SKM-1 (cell line): ENCODE measurements around the gene MAVS.
A peak's percentile ranks its signal among the peaks of the same experiment; 100 is the strongest.

ENCODE experiments used
- DNase-seq: peaks from one replicate; lab custom pipeline; 2025; ENCODE audit not compliant: unreplicated experiment; lab: John Stamatoyannopoulos, UW

MAVS gene

DNA sequence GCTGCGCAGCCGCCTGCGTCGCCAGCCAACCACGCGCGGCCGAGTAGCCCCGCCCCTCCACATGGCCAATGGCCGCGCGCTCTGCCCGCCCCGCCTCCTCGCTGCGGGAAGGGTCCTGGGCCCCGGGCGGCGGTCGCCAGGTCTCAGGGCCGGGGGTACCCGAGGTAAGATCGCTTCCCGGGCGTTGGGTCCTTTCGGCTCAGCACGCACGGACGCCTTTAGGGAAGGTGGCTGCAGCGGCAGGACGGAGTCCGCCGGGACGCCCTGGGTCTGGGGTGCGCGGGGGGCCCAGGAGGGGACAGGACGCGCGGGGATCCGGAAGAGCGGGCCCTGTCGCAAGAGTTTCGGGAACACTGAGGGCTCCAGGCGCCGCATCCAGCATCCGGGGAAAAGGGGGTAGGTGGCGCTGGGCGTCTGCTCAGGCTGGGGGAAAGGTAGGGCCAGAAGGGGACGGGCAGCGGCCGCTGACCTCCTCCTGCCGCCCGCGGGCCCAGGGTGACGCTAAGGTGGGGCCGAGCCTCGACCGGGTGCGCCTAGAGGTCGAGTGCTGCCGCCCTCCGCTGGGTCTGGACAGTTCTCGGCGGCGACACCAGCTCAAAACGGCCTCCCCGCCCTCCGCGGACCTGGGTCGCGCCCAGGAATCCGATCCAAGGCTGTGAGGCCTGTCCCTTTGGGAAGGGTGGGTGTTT, at the start of gene MAVS:
Gene MAVS, plus strand, starts transcription at position 95 of the 689 bp plus-strand sequence. CDS start 7,791 bp downstream, outside the sequence.
- DNase-seq, result peak; percentile 26

DNA sequence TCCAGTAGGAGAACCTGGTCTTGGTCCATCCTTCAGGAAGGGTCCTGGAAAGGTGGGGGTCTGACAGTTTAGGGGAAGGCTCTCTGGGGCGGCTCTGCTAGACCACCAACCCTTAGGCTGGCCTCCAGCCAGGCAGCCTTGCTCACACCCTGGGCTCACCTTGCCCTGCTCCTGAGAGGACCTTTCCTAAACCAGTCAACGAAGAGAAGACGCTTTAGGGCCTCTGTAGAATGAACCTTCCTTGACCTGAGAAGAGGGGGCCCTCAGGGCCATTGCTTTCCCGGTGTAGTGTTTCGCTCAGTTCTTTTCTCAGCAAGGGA, 49.4 kb upstream of the MAVS start:
- DNase-seq, result no peak

DNA sequence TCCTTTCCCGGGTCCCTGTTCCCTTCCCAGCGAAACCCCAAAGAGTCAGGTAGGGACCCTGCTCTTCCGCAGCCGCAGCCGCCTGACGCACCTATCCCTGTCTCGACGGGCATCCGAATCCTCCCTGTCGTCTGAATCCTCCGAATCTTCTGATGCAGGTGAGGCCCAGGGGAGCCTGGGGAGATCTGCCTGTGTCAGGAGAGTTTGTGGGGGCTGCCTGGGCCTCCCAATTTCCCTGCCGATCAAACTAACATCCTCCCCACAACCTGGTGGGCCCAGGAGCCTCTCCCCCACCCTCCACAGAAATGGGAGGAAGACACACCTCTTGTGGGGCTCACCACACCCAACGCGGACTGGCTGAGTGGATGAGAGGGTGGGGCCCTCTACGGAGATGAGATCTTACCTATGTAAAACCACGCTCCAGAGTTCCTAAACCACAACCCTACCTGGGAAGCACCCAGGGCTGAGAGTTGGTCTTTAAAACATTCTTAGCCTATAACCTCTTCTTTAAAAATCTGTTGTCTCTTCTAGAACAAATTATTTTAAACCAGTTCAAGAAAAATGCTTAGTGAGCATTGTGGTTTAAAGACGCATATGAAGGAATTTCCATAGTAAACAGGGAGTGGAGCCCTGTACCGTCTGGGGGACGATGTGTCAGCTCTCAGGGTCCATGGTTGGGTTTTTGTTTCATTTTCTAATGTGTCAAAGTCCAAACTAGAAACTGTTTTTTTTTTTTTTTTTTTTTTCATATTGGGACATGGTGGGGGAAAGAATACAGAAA, 48.9 kb upstream of the MAVS start:
- DNase-seq, result no peak

DNA sequence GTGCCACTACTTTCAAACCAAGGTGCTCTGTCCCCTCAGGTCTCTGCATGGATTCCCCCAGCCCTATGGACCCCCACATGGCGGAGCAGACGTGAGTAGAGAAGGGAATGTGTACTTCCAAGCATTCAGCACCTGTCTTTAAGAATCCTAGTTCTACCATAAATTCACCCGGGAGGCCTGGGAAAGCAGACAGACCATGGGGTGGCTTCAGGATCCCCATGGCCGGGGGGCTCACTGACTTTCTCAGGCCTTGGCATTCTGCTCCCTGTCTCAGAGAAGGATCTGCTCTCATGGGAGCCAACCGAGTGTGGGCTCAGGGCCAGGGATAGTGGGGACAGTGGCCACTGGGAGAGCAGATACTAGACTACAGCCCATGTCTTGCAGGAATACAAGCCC, 48.3 kb upstream of the MAVS start:
- no peak for DNase-seq

DNA sequence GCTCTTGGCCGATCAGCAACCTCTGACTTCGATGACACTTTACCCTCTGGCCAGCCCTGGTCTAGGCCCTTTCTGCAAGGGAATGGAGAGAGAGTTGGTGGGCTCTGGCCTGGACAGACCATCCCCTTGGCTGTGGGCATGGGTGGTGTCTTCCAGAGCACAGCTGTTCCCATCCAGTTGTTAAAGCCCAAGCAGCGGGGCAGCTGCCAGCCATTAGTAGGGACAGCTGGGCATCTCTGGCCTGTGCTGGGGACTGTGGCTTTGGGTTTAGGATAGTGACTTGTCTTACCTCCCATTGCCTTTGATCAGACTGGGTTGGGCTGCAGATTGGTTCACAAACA, 47.8 kb upstream of the MAVS start:
- DNase-seq, result no peak

DNA sequence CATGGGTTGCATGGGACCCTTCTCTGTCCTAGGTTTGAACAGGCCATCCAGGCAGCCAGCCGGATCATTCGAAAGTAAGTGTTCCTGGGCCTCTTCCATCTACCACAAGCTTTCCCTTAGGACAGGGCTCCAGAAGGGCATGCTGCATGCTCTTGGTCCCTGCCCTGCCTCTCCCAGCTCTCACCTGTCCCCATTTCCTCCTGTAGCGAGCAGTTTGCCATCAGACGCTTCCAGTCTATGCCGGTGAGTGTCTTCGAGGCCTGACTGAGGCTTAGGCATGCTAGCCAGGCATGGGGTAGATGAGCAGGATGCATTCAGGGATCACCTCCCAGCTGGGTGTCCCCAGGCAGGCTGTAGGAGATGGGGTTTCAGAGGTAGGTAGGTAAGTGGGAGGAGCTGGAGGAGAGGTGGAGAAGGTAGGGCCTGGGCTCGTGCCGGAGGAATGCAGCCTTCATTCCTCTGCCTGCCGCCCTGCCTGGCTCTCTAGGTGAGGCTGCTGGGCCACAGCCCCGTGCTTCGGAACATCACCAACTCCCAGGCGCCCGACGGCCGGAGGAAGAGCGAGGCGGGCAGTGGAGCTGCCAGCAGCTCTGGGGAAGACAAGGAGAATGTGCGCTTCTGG, 46.3 kb upstream of the MAVS start:
- no peak for DNase-seq

DNA sequence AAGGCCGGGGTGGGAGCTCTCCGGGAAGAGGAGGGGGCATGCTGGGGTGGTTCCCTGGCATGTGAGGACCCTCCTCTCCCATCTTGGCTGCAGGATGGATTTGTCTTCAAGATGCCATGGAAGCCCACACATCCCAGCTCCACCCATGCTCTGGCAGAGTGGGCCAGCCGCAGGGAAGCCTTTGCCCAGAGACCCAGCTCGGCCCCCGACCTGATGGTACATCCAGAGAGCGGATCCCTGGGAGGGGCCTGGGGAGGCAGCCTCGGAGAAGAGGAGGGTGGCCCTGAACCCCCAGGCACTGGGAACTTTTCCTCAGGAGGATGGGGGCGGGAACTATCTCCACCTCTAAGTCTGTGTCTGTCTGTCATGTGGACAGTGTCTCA, 45.8 kb upstream of the MAVS start:
- no peak for DNase-seq

- DNase-seq, result no peak
Measured at GRCh38 chr20:3801299-3801698, 45.3 kb upstream of the MAVS start.

DNA sequence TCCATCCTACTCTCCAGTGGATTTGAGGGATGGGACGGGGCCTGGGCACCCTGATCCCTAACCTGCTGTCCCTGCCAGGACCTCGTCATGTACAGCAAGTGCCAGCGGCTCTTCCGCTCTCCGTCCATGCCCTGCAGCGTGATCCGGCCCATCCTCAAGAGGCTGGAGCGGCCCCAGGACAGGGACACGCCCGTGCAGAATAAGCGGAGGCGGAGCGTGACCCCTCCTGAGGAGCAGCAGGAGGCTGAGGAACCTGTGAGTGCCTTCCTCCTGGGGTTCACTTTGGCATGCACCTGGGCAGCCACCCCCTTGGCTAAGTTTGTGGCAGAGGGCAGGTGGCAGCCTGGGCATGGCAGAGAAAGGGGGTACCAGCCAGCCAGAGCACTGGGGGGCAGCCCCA, 44.8 kb upstream of the MAVS start:
- DNase-seq, result no peak

- DNase-seq, result no peak
Measured at GRCh38 chr20:3802524-3803239, 44.0 kb upstream of the MAVS start.

- no peak for DNase-seq
Measured at GRCh38 chr20:3803289-3803688, 43.3 kb upstream of the MAVS start.

DNA sequence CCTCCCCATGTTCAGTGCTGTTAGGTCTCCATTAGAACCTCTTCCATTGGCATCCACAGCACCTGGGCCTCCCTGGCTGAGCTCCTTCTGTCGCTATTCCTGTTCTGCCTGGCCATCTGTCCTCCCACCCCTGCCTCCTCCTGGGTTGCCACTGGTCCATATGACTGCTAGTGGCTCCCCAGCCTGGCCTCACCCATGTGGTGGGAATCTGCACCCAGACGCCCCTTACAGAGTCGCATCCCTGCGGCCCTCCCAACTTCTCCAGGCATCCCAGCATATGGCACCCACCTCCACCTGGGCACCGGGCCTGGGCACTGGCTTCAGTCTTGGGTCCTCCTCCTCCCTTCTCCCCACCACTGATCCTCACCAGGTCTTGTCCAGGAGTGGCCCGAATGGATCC, 42.8 kb upstream of the MAVS start:
- DNase-seq, result no peak

DNA sequence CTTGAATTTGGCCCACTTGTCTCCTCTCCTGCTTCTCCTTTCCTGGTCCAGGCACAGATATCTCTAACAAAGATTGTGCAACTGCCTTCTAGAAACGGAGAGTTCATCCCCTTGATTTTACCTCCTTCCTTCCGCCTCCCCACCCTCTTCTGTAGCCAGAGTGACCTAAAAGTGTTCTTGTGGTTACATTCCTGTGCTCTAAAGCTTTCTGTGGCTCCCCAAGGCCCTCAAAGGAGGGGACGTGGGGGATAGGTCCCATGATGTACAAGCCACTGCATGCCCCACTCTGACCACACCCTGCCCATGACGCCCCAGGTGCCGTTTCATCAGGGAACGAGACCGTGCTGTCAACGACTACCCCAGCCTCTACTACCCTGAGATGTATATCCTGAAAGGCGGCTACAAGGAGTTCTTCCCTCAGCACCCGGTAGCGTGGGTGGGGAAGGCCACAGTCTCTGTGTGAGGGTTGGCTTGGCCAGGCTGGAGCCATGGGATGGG, 42.3 kb upstream of the MAVS start:
- DNase-seq, result no peak

GRCh38 chr20:3804781-3805180, 41.9 kb upstream of the MAVS start:
- no peak for DNase-seq

DNA sequence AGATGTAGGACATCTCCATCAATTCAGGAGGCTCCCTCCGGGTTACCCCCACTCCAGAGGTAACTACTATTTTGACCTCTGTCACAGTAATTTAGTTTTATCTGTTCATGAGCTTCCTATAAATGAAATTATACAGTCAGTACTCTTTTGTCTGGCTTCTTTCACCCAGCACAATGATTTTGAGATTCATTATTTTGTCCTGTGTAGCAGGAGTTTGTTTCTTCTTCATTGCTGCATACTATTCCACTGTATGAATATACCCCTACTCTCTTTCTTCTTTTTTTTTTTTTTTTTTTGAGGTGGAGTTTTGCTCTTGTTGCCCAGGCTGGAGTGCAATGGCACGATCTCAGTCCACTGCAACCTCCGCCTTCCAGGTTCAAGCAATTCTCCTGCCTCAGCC, 38.1 kb upstream of the MAVS start:
- no peak for DNase-seq

- no peak for DNase-seq
Measured at GRCh38 chr20:3811467-3812258, 35.0 kb upstream of the MAVS start.

- no peak for DNase-seq
Measured at GRCh38 chr20:3812259-3812681, 34.4 kb upstream of the MAVS start.

DNA sequence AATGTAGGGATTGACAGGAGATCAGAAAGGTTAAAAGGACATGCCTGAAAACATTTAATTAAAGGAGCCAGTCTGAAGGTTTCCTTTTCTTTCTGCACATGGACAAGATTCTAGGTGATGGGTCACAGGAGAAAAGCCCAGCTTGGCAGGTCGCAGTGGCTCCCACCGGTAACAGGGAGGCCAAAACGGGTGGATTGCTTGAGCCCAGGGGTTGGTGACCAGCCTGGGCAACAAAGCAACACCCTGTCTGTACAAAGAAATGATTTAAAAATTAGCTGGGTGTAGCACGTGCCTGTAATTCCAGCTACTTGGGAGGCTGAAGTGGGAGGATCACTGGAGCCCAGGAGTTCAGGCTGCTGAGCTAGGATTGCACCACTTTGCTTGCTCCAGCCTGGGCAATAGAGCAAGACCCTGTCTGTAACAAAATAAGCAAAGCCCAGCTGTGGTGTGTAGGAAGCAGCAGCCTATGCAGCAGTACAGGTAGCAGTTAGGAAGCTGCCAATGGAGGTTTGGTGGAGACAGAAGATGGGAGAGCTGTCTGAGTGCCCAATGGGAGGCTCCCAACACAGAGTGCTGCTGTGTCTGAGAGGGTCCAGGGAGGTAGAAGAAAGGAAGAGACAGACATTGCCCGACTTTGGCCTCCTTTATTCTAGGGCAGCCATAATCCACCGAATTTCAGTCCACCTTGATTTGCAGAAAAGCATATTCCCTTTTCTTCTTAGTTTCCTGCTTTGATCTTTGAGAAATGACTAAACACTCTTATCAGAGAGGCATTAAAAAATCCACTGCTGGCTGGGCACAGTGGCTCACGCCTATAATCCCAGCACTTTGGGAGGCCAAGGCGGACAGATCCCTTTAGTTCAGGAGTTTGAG, 33.4 kb upstream of the MAVS start:
- DNase-seq, result no peak

DNA sequence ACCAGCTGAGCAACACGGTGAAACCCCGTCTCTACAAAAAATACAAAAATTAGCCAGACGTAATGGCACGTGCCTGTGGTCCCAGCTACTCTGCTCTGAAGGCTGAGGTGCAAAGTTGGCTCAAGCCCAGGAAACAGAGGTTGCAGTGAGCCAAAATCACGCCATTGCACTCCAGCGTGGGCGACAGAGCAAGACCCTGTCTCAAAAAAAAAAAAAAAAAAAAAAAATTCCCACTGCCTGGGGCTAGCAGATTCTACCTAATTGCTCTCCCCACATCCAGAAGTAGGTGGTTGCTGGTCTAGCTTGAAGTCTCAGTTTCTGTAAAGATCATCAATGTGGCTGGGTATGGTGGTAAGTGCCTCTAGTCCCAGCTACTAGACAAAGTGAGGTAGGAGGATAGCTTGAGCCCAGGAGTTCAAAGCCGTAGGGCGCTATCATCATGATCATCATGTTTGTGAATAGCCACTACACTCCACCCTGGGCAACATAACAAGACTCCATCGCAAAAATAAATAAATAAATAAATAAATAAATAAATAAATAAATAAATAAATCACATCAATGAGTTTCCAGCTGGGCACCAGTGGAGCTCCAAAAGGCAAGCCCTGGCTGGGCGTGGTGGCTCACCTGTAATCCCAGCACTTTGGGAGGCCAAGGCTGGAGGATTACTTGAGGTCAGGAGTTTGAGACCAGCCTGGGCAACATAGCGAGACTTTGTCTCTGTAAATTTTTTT, 32.6 kb upstream of the MAVS start:
- no peak for DNase-seq
